HK-2 (cell line): Measurements from ENCODE around the gene CAMTA1.
"Not testable (repeated sequence)": the region's sequence is repeated elsewhere in the genome, so short reads cannot be mapped to it uniquely, and the experiment has no call there.

Experiments used
- DNase-seq: peaks from one replicate; pipeline ENCODE4 v3.0.0-alpha.2; 2018; ENCODE audit not compliant: unreplicated experiment

The CAMTA1 gene

GRCh38 chr1:7691576-7691975 is 906.3 kb downstream of the CAMTA1 start:
- DNase-seq: no peak

- DNase-seq: no peak
Observed at GRCh38 chr1:7692005-7692404, 906.8 kb downstream of the CAMTA1 start.

- not testable (repeated sequence) for DNase-seq
Observed at GRCh38 chr1:7693037-7693436, 907.8 kb downstream of the CAMTA1 start.

- no peak for DNase-seq
Observed at GRCh38 chr1:7693662-7694061, 908.4 kb downstream of the CAMTA1 start.

- no peak for DNase-seq
Observed at GRCh38 chr1:7694600-7695496, 909.6 kb downstream of the CAMTA1 start.

- DNase-seq: no peak
Observed at GRCh38 chr1:7695497-7696117, 910.4 kb downstream of the CAMTA1 start.

- DNase-seq: no peak
Observed at GRCh38 chr1:7698641-7699040, 913.4 kb downstream of the CAMTA1 start.

- DNase-seq: no peak
Observed at GRCh38 chr1:7702365-7702764, 917.1 kb downstream of the CAMTA1 start.

- DNase-seq: peak; percentile 35
Observed at GRCh38 chr1:7703321-7704213, 918.3 kb downstream of the CAMTA1 start.

- peak; percentile 95 for DNase-seq
Observed at GRCh38 chr1:7704214-7705047, 919.2 kb downstream of the CAMTA1 start.

GRCh38 chr1:7705048-7705907 is 920.0 kb downstream of the CAMTA1 start:
- DNase-seq: no peak

GRCh38 chr1:7705908-7706216 is 920.6 kb downstream of the CAMTA1 start:
- DNase-seq: no peak

GRCh38 chr1:7707527-7707926 is 922.3 kb downstream of the CAMTA1 start:
- DNase-seq: no peak

GRCh38 chr1:7708065-7708464 is 922.8 kb downstream of the CAMTA1 start:
- DNase-seq: not testable (repeated sequence)

GRCh38 chr1:7710859-7711258 is 925.6 kb downstream of the CAMTA1 start:
- no peak for DNase-seq

- DNase-seq: no peak
Observed at GRCh38 chr1:7712731-7713323, 927.6 kb downstream of the CAMTA1 start.

- DNase-seq: no peak
Observed at GRCh38 chr1:7716506-7716905, 931.3 kb downstream of the CAMTA1 start.

- DNase-seq: no peak
Observed at GRCh38 chr1:7717748-7718368, 932.6 kb downstream of the CAMTA1 start.

GRCh38 chr1:7719468-7720094 is 934.3 kb downstream of the CAMTA1 start:
- DNase-seq: no peak
